Measurements from ENCODE around the gene STAP2. TPM values are rescaled to one million over a fixed set of nuclear protein-coding genes. Genes with fewer than 3 reads are reported as not detected.

The STAP2 gene
- total and polyA plus RNA-seq, 2 donors (not counting 3 experiments of a cell fraction or from before 2014, with no cell fraction given) = 12.2 to 21.7 TPM

DNA sequence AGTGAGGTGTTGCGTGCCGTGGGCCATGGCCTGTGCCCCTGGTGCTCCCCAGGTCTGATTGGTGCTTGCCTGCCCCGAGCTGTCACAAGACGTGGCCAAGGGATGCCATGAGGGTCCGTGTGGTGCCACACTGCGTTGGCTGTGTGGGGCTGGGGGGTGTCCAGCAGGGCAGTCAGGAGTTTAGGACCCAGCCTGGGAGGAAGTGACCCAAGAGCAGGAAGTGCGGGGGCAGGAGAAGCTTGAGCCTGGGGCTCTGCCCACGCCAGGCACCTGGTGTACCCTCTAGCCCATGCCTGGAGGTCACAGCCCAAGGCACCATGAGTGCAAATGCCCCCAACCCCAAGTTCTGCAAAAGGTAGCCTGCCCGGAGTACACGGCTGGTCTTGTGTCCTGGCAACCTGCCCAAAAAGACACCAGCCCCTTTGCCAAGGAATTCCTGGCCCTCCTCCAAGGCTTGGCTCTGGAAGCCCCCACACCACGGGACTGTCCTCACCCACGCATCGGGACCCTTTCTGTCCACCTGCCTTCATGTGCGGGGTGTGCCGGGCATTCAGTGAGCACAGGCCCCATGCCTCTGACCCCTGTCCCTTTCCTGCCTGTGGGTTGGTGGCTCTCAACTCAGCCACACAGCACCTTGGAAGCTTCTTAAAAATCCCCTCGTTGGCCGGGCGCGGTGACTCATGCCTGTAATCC is 29.6 kb upstream of the STAP2 start:
- DNase-seq (ENCODE audit: low read depth, low spot score) (peak; percentile 34), FAIRE-seq (peak; percentile 59)
- CTCF ChIA-PET = interaction anchor here (0.9 to 1.7 kb wide), 4 partner anchors 16 to 101 kb away, joined by 4 to 9 read pairs (median 4); partner anchors contain the start of genes MPND and SH3GL1
- H4K20me1 ChIP-seq (replicated peaks; ENCODE audit: control insufficient read depth, extremely low read depth, insufficient read depth, low read length) = no peaks in the 10 kb centered on the region
- no peak overlapping the region for H3K9ac ChIP-seq (replicated peaks; ENCODE audit: extremely low read depth, insufficient read depth, low read length)
- H3K36me3 ChIP-seq (ENCODE audit: control insufficient read depth in 2 of 2, extremely low read depth in 1 of 2, insufficient read depth in 2 of 2, low read length in 2 of 2) = peaks cover 4 to 40% of the 10 kb centered on the region in 2 experiments
- H3K27me3 ChIP-seq (ENCODE audit: control insufficient read depth in 2 of 2, insufficient read depth in 2 of 2, low read length in 2 of 2) = no peaks in the 10 kb centered on the region
- H3K4me1 ChIP-seq (ENCODE audit: control insufficient read depth, extremely low read depth, insufficient read depth, low read length) = peaks cover 20% of the 10 kb centered on the region
- POLR2A ChIA-PET = no interaction called here
- no peak overlapping the region for H3K4me3 ChIP-seq (replicated peaks in 1 of 3; ENCODE audit: insufficient read depth in 1 of 3, low read depth in 1 of 3, low read length in 3 of 3)
- H3K4me2 ChIP-seq (ENCODE audit: insufficient read depth, low read length) = no peak overlapping the region
- H2AFZ ChIP-seq (ENCODE audit: low read depth, low read length) = no peak overlapping the region
- TF ChIP-seq FOS (IDR thresholded peaks at IDR 0.05; ENCODE audit: borderline replicate concordance, insufficient read depth, low read length) = no peak
- TF ChIP-seq GATA2 (IDR thresholded peaks at IDR 0.05; ENCODE audit: insufficient read depth, insufficient read length, low read depth, low read length) = no peak
- TF ChIP-seq, protein P1, sequence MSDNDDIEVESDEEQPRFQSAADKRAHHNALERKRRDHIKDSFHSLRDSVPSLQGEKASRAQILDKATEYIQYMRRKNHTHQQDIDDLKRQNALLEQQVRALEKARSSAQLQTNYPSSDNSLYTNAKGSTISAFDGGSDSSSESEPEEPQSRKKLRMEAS (IDR thresholded peaks at IDR 0.05; ENCODE audit: insufficient read depth, insufficient read length) = no peak
- TF ChIP-seq, protein P2, sequence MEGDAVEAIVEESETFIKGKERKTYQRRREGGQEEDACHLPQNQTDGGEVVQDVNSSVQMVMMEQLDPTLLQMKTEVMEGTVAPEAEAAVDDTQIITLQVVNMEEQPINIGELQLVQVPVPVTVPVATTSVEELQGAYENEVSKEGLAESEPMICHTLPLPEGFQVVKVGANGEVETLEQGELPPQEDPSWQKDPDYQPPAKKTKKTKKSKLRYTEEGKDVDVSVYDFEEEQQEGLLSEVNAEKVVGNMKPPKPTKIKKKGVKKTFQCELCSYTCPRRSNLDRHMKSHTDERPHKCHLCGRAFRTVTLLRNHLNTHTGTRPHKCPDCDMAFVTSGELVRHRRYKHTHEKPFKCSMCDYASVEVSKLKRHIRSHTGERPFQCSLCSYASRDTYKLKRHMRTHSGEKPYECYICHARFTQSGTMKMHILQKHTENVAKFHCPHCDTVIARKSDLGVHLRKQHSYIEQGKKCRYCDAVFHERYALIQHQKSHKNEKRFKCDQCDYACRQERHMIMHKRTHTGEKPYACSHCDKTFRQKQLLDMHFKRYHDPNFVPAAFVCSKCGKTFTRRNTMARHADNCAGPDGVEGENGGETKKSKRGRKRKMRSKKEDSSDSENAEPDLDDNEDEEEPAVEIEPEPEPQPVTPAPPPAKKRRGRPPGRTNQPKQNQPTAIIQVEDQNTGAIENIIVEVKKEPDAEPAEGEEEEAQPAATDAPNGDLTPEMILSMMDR (IDR thresholded peaks at IDR 0.05; ENCODE audit: extremely low read depth in 1 of 2, insufficient read depth in 1 of 2, low read depth in 1 of 2, low read length in 2 of 2) = no peak
- no peak for TF ChIP-seq JUN (IDR thresholded peaks at IDR 0.05; ENCODE audit: borderline replicate concordance, insufficient read depth, insufficient read length, low read depth)
- TF ChIP-seq POLR2A (IDR thresholded peaks at IDR 0.05; ENCODE audit: low read depth, low read length) = no peak
- TF ChIP-seq EZH2 (IDR thresholded peaks at IDR 0.05; ENCODE audit: borderline replicate concordance, low read depth, low read length, severe bottlenecking) = no peak
- TF ChIP-seq POLR2AphosphoS5 (IDR thresholded peaks at IDR 0.05; ENCODE audit: insufficient read depth, low read depth, low read length) = no peak
- TF ChIP-seq MYC (IDR thresholded peaks at IDR 0.05; ENCODE audit: low read depth, low read length) = no peak
- peak overlapping the region; percentile 1 for H3K27ac ChIP-seq (ENCODE audit: insufficient read depth, low read depth, low read length)
- intact Hi-C loops (cut with micrococcal nuclease) = no loop called here
- dilution Hi-C loops (cut with MboI; ENCODE audit: extremely low pct_ligation_motif_present, low sequenced_read_pairs) = loop anchor here (10.0 kb wide), 1 partner anchor 47 kb away; no protein-coding TSS in a partner anchor
- H3K9me1 ChIP-seq (replicated peaks; ENCODE audit: control insufficient read depth, extremely low read depth, insufficient read depth, low read length) = no peaks in the 10 kb centered on the region
- no peaks in the 10 kb centered on the region for H3K9me3 ChIP-seq (replicated peaks; ENCODE audit: control insufficient read depth, insufficient read depth, low read length)
- H3K79me2 ChIP-seq (ENCODE audit: control insufficient read depth, insufficient read depth, low read length) = peaks cover 57% of the 10 kb centered on the region
- no TSS peak for BruUV-seq (replicated peaks)
